Measurements from ENCODE around the gene WFIKKN2. TPM values are rescaled to one million over a fixed set of nuclear protein-coding genes. Genes with fewer than 3 reads are reported as not detected.

Gene WFIKKN2
- total and polyA plus RNA-seq, 2 of the 8 experiments (the other 6 are each of a cell fraction or from before 2014, with no cell fraction given), result 0.07 to 0.30 TPM

GRCh38 chr17:50853781-50854180, 18.4 kb downstream of the WFIKKN2 start (continued):
- no peak for TF ChIP-seq TAF7 (optimal IDR thresholded peaks at IDR 0.05; ENCODE audit: borderline replicate concordance, low read depth, low read length)
- no peak for TF ChIP-seq RBBP5 (IDR thresholded peaks at IDR 0.05; ENCODE audit: borderline replicate concordance, low read depth, low read length)
- TF ChIP-seq KDM1A (IDR thresholded peaks at IDR 0.05; ENCODE audit: borderline replicate concordance, low read length), result no peak
- TF ChIP-seq, protein P1, sequence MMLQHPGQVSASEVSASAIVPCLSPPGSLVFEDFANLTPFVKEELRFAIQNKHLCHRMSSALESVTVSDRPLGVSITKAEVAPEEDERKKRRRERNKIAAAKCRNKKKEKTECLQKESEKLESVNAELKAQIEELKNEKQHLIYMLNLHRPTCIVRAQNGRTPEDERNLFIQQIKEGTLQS (IDR thresholded peaks at IDR 0.05; ENCODE audit: insufficient read depth, low read depth, low read length), result no peak
- no peak for TF ChIP-seq BRCA1 (IDR thresholded peaks at IDR 0.05; ENCODE audit: low read depth, low read length)

All from H1 (cell line).